GM18499 (cell line): Measurements from ENCODE around the gene SLC4A1AP.

Experiments used
- ATAC-seq: cut with Tn5 transposase; IDR thresholded peaks from one replicate; pipeline ENCODE4 v1.9.1; 2021; ENCODE audit warnings: moderate number of reproducible peaks; ENCODE audit not compliant: insufficient read depth, unreplicated experiment

SLC4A1AP gene

GRCh38 chr2:27701676-27702075 is 38.0 kb downstream of the SLC4A1AP start:
- ATAC-seq: no peak

DNA sequence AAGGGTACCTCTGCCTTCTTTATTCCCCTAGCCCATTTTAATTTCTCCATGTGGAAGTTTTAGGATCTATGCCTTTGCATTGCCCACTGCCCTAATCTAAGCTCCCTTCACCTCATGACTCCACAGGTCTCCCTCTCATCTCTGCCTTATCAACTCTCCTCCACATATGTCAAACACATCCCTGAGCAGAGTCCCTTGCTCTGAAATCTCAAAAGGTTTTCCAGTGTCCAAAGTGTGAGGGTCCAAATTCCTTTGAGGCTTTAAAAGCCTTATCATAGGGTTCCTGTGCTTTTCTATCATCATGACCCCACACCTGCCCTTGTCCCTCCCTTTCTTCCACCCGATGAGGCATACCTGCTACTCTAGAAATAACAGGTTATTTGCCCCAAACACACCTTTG is 38.6 kb downstream of the SLC4A1AP start:
- ATAC-seq: no peak

DNA sequence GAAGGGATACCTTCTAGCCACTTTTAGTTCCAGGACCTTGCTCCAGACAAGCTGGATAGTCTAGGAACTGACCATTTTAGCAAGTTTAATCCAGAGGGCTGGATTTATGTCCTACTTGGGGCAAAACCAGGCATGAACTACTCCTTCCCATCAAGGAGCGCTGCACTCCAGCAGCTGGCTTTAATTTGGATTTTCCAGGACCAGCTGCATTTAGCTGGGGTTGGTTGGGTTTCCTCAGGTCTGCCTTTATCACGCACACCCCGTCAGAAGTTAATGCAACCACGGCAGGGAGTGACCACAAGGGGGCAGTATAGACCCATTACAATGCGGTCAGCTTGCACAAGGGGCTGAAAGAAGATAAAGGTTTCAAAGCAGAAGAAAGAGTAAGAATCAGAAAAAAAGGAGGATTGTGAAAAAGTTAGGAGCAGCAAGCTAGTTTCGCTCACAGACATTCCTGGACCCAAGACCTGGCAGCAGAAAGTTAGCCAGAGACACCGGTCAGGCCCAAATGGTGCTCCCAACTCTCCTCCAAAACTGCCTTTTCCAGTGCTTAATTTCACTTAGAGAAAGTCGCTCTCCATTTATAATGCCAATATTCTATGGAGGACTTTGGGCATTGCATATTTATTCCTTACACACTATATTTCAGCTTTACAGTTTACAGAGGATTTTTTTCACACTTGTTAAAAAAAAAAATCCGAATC is 40.1 kb downstream of the SLC4A1AP start:
- ATAC-seq: no peak

DNA sequence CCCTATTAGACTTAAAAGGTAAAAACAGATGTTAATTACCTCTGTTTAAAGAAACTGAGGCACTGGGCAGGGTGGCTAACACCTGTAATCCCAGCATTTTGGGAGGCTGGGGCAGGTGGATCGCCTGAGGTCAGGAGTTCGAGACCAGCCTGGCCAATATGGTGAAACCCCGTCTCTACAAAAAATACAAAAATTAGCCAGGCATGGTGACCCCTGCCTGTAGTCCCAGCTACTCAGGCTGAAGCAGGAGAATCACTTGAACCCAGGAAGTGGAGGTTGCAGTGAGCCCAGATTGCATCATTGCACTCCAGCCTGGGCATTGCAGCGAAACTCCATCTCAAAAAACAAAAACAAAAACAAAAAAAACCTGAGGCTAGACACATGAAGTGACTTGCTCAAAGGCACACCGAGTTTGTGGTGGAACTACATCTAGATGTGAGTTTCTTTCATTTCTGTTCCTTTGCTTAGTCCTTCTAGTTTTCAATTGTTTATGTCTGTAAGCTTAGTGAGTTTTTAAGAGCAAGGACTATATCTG is 40.7 kb downstream of the SLC4A1AP start:
- no peak for ATAC-seq

- ATAC-seq: no peak
These were observed 42.3 kb downstream of the SLC4A1AP start for GRCh38 chr2:27705851-27706622.

GRCh38 chr2:27707462-27708256 is 44.0 kb downstream of the SLC4A1AP start:
- ATAC-seq: no peak

DNA sequence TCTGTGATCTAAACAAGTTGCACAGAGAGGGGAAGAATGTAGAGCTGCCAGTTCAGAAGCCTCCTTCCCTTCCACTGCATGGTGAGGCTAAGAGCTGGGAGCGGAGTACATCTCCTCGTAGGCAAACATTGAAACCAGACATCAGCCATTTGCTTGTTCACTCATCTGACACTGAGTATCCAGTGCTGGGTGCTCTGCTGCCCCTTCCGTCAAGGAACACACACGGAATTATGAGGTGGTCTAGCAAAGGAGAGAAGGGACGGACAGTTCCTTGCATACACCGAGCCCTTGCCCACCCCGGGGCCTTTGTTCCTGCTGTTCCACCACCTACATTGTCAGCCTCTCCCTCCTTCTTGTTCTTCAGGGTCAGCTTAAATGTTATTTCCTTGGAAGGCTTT is 44.6 kb downstream of the SLC4A1AP start:
- ATAC-seq: no peak

DNA sequence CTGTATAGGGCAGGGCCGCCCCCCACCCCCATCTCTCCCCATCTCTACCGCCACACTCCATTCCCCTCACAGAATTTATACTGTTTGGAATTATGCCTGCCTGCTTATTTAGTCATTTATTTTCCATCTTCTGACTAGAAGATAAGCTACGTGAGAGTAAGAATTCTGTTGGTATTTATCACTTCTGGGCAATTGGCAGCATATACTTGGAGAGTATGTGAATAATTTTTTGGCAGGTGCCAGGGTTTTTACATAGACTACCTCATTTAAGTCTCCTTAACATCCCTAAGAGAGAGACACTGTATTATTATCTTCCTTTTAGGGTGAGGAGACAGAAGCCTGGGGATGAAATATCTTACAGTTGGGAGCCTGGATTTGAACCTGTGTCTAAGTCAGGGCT is 45.0 kb downstream of the SLC4A1AP start:
- ATAC-seq: no peak

DNA sequence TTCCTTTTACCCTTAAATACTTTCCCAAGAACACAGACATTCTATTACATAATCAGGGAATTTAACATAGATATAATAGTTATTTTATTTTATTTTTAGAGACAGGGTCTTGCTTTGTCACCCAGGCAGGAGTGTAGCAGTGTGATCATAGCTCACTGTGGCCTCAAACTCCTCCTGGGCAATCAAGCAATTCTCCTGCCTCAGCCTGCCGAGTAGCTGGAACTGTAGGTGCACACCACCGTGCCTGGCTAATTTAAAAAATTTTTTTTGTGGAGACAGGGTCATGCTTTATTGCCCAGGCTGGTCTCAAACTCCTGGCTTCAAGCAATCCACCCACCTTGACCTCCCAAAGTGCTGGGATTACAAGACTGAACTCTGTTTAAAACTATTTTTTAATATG is 45.6 kb downstream of the SLC4A1AP start:
- no peak for ATAC-seq

- no peak for ATAC-seq
These were observed 46.4 kb downstream of the SLC4A1AP start for GRCh38 chr2:27709960-27710575.

DNA sequence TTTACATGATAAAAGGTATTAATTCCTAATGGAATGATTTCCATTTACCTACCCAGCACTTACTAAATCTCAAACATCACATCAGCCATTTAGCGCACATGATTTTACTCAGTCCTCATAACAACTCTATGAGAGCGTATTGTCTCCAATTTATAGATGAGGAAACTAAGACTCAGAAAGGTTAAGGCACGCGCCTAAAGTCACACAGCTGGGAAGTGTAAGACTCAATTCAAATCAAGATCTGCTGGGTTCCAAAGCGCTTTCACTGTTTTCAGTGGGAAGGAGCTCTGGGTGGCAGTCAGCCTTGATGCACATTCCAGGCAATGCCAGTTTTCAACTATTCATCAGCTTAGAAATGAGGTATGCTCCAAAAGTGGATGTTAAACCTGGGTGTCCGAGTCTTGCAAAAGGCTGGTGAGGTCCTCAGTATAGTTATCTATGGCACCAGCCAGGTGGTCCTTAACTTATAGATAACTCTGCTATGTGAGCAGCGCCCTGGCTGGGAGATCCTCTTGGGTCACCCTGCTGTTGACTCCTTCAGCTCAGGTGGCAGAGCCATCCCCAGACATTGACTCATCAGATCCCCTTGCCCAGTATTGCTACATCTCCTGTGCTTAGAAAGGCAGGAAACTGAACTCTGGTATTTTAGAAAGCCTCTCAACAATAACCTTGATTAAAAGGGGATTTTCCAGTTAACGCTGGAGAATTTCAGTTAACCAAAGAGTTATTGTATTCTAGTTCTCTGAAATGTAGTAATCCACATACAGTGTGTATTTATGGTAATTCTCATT is 47.1 kb downstream of the SLC4A1AP start:
- ATAC-seq: no peak

- ATAC-seq: no peak
These were observed 48.1 kb downstream of the SLC4A1AP start for GRCh38 chr2:27711804-27712203.

DNA sequence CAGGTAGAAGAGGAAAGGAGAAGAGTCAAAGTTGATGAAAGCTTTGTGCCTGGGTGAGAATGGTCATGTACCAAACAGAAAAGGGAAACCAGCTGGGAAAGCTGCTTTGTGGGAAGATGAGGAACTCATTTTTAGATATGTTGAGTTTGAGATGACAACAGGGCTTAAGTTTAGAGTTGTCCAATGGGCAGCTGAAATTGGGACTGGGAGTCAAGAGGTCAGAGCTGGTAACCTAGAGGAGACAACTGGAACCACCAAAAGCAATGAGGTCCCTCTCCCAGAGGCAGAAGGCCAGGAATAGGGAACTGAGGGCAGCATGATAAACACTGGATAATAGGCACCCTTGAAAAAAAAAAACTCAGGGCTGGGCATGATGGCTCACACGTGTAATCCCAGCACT is 48.8 kb downstream of the SLC4A1AP start:
- no peak for ATAC-seq

- no peak for ATAC-seq
These were observed 49.5 kb downstream of the SLC4A1AP start for GRCh38 chr2:27713201-27713600.

GRCh38 chr2:27714053-27714452 is 50.4 kb downstream of the SLC4A1AP start:
- ATAC-seq: no peak

DNA sequence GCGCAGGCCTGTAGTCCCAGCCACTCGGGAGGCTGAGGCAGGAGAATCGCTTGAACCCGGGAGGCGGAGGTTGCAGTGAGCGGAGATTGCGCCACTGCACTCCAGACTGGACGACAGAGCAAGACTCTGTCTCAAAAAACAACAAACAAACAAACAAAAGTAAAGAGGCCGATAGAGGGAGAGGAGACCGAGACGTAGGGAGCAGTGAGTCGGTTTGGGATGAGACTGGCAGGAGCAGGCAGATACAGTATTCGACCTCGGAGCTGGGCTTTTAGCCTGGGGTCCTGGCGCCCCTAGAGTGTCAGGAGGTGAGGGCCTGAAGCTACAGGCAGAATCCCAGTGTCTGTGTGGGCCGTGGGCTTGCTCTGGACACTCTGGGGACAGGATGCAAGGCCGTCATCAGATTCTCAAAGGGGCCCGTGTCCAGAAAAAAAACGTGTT is 51.2 kb downstream of the SLC4A1AP start:
- ATAC-seq: no peak

- no peak for ATAC-seq
These were observed 51.9 kb downstream of the SLC4A1AP start for GRCh38 chr2:27715318-27716210.

- no peak for ATAC-seq
These were observed 52.8 kb downstream of the SLC4A1AP start for GRCh38 chr2:27716301-27717069.
